ENCODE results near the gene HAT1.

HAT1 gene

DNA sequence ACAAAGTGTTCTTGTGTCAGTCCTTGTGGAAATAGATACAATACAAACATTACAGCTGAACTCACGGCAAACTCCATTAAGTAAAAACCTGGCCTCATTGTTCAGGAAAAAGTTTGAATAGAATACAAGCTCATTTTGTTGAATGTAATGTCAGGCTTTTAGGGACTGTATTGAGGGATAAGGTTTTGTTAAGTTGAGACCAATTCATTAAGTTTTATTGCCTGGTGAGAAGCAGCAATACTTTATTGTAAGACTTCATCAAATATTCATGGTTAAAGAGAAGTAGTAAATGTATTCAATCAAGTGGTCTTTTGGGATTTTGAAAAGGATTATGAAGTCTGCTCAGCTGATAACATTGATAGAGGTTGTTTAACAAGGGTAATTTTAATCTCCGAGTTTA, 42.0 kb downstream of the HAT1 start:
- in situ Hi-C loops (cut with MboI; ENCODE audit: low pct_unique_long_range_greater_than_20kb, low sequenced_read_pairs, unreplicated experiment) = no loop called here
- TF ChIP-seq, protein P1, sequence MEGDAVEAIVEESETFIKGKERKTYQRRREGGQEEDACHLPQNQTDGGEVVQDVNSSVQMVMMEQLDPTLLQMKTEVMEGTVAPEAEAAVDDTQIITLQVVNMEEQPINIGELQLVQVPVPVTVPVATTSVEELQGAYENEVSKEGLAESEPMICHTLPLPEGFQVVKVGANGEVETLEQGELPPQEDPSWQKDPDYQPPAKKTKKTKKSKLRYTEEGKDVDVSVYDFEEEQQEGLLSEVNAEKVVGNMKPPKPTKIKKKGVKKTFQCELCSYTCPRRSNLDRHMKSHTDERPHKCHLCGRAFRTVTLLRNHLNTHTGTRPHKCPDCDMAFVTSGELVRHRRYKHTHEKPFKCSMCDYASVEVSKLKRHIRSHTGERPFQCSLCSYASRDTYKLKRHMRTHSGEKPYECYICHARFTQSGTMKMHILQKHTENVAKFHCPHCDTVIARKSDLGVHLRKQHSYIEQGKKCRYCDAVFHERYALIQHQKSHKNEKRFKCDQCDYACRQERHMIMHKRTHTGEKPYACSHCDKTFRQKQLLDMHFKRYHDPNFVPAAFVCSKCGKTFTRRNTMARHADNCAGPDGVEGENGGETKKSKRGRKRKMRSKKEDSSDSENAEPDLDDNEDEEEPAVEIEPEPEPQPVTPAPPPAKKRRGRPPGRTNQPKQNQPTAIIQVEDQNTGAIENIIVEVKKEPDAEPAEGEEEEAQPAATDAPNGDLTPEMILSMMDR (IDR thresholded peaks at IDR 0.05; ENCODE audit: extremely low read depth, insufficient read depth, missing control alignments) = no peak
- no peak for DNase-seq (ENCODE audit: low spot score)

DNA sequence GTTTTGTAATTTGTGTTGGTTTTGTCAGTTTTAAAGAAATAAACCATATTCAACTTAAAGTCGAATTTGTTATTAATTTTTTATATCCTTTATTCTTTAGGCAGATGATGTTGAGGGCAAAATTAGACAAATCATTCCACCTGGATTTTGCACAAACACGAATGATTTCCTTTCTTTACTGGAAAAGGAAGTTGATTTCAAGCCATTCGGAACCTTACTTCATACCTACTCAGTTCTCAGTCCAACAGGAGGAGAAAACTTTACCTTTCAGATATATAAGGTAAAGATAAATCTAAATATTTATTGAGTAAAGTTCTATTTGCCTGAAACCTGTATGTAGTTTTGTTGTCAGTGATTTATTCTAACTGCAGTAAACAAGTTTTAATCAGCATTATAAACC, 43.0 kb downstream of the HAT1 start:
- no peak for DNase-seq (ENCODE audit: low spot score)
- TF ChIP-seq, protein P1 (IDR thresholded peaks at IDR 0.05; ENCODE audit: extremely low read depth, insufficient read depth, missing control alignments) = no peak
- in situ Hi-C loops (cut with MboI; ENCODE audit: low pct_unique_long_range_greater_than_20kb, low sequenced_read_pairs, unreplicated experiment) = no loop called here

- in situ Hi-C loops (cut with MboI; ENCODE audit: low pct_unique_long_range_greater_than_20kb, low sequenced_read_pairs, unreplicated experiment) = no loop called here
- TF ChIP-seq, protein P1 (IDR thresholded peaks at IDR 0.05; ENCODE audit: extremely low read depth, insufficient read depth, missing control alignments) = no peak
- DNase-seq (ENCODE audit: low spot score) = no peak
These were observed 43.4 kb downstream of the HAT1 start for GRCh38 chr2:171965661-171966060.

DNA sequence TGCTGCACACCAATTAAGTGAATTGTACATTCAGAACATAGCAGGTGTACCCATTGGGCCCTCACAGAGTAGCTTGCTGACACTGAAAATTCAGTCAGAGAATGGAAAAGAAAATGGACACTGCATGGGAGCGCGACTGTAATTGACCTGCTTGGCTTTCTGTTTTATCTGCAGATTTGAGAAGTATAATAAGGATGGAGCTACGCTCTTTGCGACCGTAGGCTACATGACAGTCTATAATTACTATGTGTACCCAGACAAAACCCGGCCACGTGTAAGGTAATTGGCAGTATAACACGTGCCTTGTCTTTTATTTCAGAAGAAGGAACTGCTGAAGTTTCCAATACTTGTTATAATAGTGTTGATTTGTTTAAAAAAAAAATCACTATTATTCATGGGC, 44.0 kb downstream of the HAT1 start:
- DNase-seq (ENCODE audit: low spot score) = no peak
- in situ Hi-C loops (cut with MboI; ENCODE audit: low pct_unique_long_range_greater_than_20kb, low sequenced_read_pairs, unreplicated experiment) = no loop called here
- TF ChIP-seq, protein P1 (IDR thresholded peaks at IDR 0.05; ENCODE audit: extremely low read depth, insufficient read depth, missing control alignments) = no peak

DNA sequence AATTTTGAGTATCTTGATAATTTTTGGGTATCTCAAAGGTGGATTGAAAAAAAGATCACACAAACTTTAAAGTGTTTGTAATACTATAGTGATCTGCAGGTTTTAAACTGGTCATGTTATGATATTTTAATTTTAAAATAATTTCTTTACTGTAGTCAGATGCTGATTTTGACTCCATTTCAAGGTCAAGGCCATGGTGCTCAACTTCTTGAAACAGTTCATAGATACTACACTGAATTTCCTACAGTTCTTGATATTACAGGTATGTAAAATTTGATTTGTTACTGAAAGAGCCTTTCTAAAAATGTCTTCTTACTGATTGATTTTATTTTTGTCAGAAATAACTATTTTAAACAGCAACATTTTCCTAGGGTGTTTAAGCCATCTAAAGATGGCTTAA, 44.4 kb downstream of the HAT1 start:
- TF ChIP-seq, protein P1 (IDR thresholded peaks at IDR 0.05; ENCODE audit: extremely low read depth, insufficient read depth, missing control alignments) = no peak
- no peak for DNase-seq (ENCODE audit: low spot score)
- in situ Hi-C loops (cut with MboI; ENCODE audit: low pct_unique_long_range_greater_than_20kb, low sequenced_read_pairs, unreplicated experiment) = no loop called here

DNA sequence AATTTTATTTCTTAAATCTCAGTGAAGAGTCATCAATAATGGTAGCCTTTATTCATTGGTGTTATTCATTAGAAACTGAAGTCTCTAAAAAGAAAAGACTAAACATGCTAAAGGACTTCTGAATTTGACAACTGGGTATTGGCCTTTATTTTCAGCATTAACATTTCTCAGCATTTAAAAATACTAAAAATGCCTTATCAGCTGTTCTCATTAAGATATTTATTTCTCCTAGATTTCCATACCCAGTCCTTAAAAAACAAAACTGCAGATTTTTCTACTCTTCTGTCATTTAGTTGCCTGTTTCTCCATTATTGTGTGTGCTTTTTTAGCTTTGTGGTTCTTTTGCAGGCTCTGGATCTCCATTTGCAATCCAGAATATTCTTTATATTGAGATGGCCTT, 46.2 kb downstream of the HAT1 start:
- in situ Hi-C loops (cut with MboI; ENCODE audit: low pct_unique_long_range_greater_than_20kb, low sequenced_read_pairs, unreplicated experiment) = no loop called here
- TF ChIP-seq, protein P1 (IDR thresholded peaks at IDR 0.05; ENCODE audit: extremely low read depth, insufficient read depth, missing control alignments) = no peak
- DNase-seq (ENCODE audit: low spot score) = no peak

All from GM13977 (cell line).